GM13976 (cell line): Measurements from ENCODE around the gene NEU3.

Experiments used
- DNase-seq: peaks from one replicate; pipeline ENCODE4 v3.0.0; 2012; ENCODE audit warnings: low spot score
- CTCF ChIP-seq: IDR thresholded peaks from 2 replicates; pipeline ENCODE4 v1.5.1; 2012; ENCODE audit warnings: borderline replicate concordance, mild to moderate bottlenecking; ENCODE audit not compliant: insufficient read depth; ENCODE audit errors: extremely low read depth, missing control alignments, control extremely low read depth
- in situ Hi-C: fragments of 300-500 bp; cut with MboI; formaldehyde crosslinking; loops from one replicate; pipeline ENCODE4 v1.12.0; 2022; ENCODE audit warnings: low sequenced_read_pairs, mixed read lengths, inconsistent platforms; ENCODE audit not compliant: unreplicated experiment

NEU3 gene

GRCh38 chr11:74950374-74950969 lies 38.3 kb upstream of the NEU3 start:
- in situ Hi-C loops = no loop called here
- TF ChIP-seq CTCF = no peak
- peak; percentile 42 for DNase-seq

GRCh38 chr11:74951226-74951625 lies 37.5 kb upstream of the NEU3 start:
- no peak for DNase-seq
- in situ Hi-C loops = no loop called here
- no peak for TF ChIP-seq CTCF

GRCh38 chr11:74952752-74953151 lies 36.0 kb upstream of the NEU3 start:
- no peak for TF ChIP-seq CTCF
- DNase-seq = no peak
- in situ Hi-C loops = no loop called here

- in situ Hi-C loops = no loop called here
These were observed 35.3 kb upstream of the NEU3 start for GRCh38 chr11:74953451-74953850.

GRCh38 chr11:74954199-74954598 lies 34.5 kb upstream of the NEU3 start:
- in situ Hi-C loops = no loop called here
- TF ChIP-seq CTCF = no peak
- DNase-seq = no peak

More at GRCh38 chr11:74953451-74953850, 35.3 kb upstream of the NEU3 start:
- no peak for DNase-seq
- no peak for TF ChIP-seq CTCF

- no peak for DNase-seq
- TF ChIP-seq CTCF = no peak
- in situ Hi-C loops = no loop called here
These were observed 32.2 kb upstream of the NEU3 start for GRCh38 chr11:74956397-74957015.
